Neural progenitor cell (in vitro differentiated cells): Measurements from ENCODE around the gene OR51G1. TPM values are rescaled to one million over a fixed set of nuclear protein-coding genes. Genes with fewer than 3 reads are reported as not detected.

ENCODE experiments used
- DNase-seq: peaks from one replicate; pipeline ENCODE4 v3.0.0-alpha.2; 2016; ENCODE audit warnings: low spot score
- H2AFZ ChIP-seq: fragments of 200-600 bp; sonication (generic); replicated peaks from 2 replicates; pipeline ENCODE4 v1.6.1; 2016; ENCODE audit warnings: antibody characterized with exemption
- H3F3A ChIP-seq: fragments of 200-600 bp; sonication (generic); 2 replicates; pipeline ENCODE4 v1.6.1; 2016; ENCODE audit warnings: antibody characterized with exemption, low read depth
- H3K27ac ChIP-seq: fragments of 200-600 bp; sonication (generic); 2 replicates; pipeline ENCODE4 v1.5.1; 2016; ENCODE audit warnings: mild to moderate bottlenecking
- H3K27me3 ChIP-seq: fragments of 200-600 bp; sonication (generic); 2 replicates; pipeline ENCODE4 v1.6.1; 2016; ENCODE audit warnings: mild to moderate bottlenecking, moderate library complexity
- H3K36me3 ChIP-seq: fragments of 200-600 bp; sonication (generic); 2 replicates; pipeline ENCODE4 v1.5.1; 2016
- H3K4me1 ChIP-seq: fragments of 200-600 bp; sonication (generic); 2 replicates; pipeline ENCODE4 v1.6.1; 2016; ENCODE audit warnings: mixed run types
- H3K4me2 ChIP-seq: fragments of 200-600 bp; sonication (generic); 2 replicates; pipeline ENCODE4 v1.6.1; 2016
- H3K4me3 ChIP-seq: fragments of 200-600 bp; sonication (generic); 2 replicates; pipeline ENCODE4 v1.5.1; 2016
- H3K79me2 ChIP-seq: fragments of 200-600 bp; sonication (generic); 2 replicates; pipeline ENCODE4 v1.6.1; 2016; ENCODE audit warnings: low read depth
- H3K9ac ChIP-seq: fragments of 200-600 bp; sonication (generic); 2 replicates; pipeline ENCODE4 v1.6.1; 2016
- H3K9me3 ChIP-seq: fragments of 200-600 bp; sonication (generic); 2 replicates; pipeline ENCODE4 v1.5.1; 2016; ENCODE audit warnings: low read depth
- H4K20me1 ChIP-seq: fragments of 200-600 bp; sonication (generic); 2 replicates; pipeline ENCODE4 v1.6.1; 2016; ENCODE audit warnings: low read depth
- H3K27ac Mint-ChIP-seq: 3 replicates; pipeline ENCODE4 v1.8.0; 2021; ENCODE audit warnings: mixed read lengths
- H3K27me3 Mint-ChIP-seq: 2 replicates; pipeline ENCODE4 v1.8.0; 2022; ENCODE audit warnings: low read depth, mild to moderate bottlenecking, inconsistent platforms, moderate library complexity, mixed read lengths; ENCODE audit not compliant: insufficient read depth
- H3K36me3 Mint-ChIP-seq: 3 replicates; pipeline ENCODE4 v1.8.0; 2021; ENCODE audit warnings: mixed read lengths
- H3K4me1 Mint-ChIP-seq: 3 replicates; pipeline ENCODE4 v1.8.0; 2021; ENCODE audit warnings: mixed read lengths
- H3K4me3 Mint-ChIP-seq: 3 replicates; pipeline ENCODE4 v1.8.0; 2021; ENCODE audit warnings: mild to moderate bottlenecking, moderate library complexity, mixed read lengths
- H3K9me3 Mint-ChIP-seq: 3 replicates; pipeline ENCODE4 v1.8.0; 2020; ENCODE audit warnings: mixed read lengths
- EZH2 ChIP-seq: fragments of 200-600 bp; sonication (generic); IDR thresholded peaks from 2 replicates; pipeline ENCODE4 v1.6.1; 2017; ENCODE audit warnings: antibody characterized with exemption, mild to moderate bottlenecking, moderate library complexity
- EZH2phosphoT487 ChIP-seq: fragments of 200-600 bp; sonication (generic); IDR thresholded peaks from 2 replicates; pipeline ENCODE4 v1.6.1; 2017; ENCODE audit warnings: antibody characterized with exemption
- total RNA-seq: library from RNA; depleted of rRNA; stranded (reverse); fragments of >200 nt; gene quantifications from 2 replicates; pipeline ENCODE4 v1.2.3, GENCODE V29; 2015; ENCODE audit warnings: low replicate concordance
- TF ChIP-seq, protein P1 (sequence below): fragments of 200-600 bp; sonication (generic); IDR thresholded peaks from 2 replicates; pipeline ENCODE4 v1.5.1; 2017; ENCODE audit warnings: antibody characterized with exemption, mild to moderate bottlenecking

Gene OR51G1
- total RNA-seq, 1 donor from 2014 or later = not detected

DNA sequence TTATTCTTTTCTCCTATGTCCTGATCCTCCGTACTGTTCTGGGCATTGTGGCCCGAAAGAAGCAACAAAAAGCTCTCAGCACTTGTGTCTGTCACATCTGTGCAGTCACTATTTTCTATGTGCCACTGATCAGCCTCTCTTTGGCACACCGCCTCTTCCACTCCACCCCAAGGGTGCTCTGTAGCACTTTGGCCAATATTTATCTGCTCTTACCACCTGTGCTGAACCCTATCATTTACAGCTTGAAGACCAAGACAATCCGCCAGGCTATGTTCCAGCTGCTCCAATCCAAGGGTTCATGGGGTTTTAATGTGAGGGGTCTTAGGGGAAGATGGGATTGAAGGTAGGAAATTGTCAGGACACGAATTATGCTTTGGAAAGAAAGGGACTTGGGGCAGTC lies 41.6 kb downstream of the OR51G1 start:
- H3K9ac ChIP-seq = no peak overlapping the region
- no peaks in the 10 kb centered on the region for H3F3A ChIP-seq
- H4K20me1 ChIP-seq = no peaks in the 10 kb centered on the region
- no peaks in the 10 kb centered on the region for H3K36me3 Mint-ChIP-seq
- H3K27me3 ChIP-seq = no peaks in the 10 kb centered on the region
- TF ChIP-seq, protein P1, sequence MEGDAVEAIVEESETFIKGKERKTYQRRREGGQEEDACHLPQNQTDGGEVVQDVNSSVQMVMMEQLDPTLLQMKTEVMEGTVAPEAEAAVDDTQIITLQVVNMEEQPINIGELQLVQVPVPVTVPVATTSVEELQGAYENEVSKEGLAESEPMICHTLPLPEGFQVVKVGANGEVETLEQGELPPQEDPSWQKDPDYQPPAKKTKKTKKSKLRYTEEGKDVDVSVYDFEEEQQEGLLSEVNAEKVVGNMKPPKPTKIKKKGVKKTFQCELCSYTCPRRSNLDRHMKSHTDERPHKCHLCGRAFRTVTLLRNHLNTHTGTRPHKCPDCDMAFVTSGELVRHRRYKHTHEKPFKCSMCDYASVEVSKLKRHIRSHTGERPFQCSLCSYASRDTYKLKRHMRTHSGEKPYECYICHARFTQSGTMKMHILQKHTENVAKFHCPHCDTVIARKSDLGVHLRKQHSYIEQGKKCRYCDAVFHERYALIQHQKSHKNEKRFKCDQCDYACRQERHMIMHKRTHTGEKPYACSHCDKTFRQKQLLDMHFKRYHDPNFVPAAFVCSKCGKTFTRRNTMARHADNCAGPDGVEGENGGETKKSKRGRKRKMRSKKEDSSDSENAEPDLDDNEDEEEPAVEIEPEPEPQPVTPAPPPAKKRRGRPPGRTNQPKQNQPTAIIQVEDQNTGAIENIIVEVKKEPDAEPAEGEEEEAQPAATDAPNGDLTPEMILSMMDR = no peak
- TF ChIP-seq EZH2 (no peak), EZH2phosphoT487 (no peak)
- peaks cover 2% of the 10 kb centered on the region for H3K36me3 ChIP-seq
- H3K4me2 ChIP-seq = no peak overlapping the region
- H3K4me3 Mint-ChIP-seq = no peak overlapping the region
- no peak overlapping the region for H3K27ac ChIP-seq
- no peaks in the 10 kb centered on the region for H3K79me2 ChIP-seq
- H3K9me3 ChIP-seq = no peaks in the 10 kb centered on the region
- H3K4me1 ChIP-seq = no peaks in the 10 kb centered on the region
- no peak overlapping the region for H3K27ac Mint-ChIP-seq
- DNase-seq = no peak
- no peaks in the 10 kb centered on the region for H3K27me3 Mint-ChIP-seq
- no peak overlapping the region for H2AFZ ChIP-seq
- no peak overlapping the region for H3K4me3 ChIP-seq
- peaks cover 10% of the 10 kb centered on the region for H3K4me1 Mint-ChIP-seq
- H3K9me3 Mint-ChIP-seq = no peaks in the 10 kb centered on the region

DNA sequence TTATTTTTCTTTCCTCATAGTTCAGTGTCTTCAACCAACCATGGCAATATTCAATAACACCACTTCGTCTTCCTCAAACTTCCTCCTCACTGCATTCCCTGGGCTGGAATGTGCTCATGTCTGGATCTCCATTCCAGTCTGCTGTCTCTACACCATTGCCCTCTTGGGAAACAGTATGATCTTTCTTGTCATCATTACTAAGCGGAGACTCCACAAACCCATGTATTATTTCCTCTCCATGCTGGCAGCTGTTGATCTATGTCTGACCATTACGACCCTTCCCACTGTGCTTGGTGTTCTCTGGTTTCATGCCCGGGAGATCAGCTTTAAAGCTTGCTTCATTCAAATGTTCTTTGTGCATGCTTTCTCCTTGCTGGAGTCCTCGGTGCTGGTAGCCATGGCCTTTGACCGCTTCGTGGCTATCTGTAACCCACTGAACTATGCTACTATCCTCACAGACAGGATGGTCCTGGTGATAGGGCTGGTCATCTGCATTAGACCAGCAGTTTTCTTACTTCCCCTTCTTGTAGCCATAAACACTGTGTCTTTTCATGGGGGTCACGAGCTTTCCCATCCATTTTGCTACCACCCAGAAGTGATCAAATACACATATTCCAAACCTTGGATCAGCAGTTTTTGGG lies 42.2 kb downstream of the OR51G1 start, which contains the start of gene OR51T1:
OR51T1 (plus strand) TSS at position 41 of the 641 bp plus-strand sequence; CDS start at position 41, 0 bp downstream.
- H3K27me3 ChIP-seq = no peaks in the 10 kb centered on the region
- no peaks in the 10 kb centered on the region for H3K9me3 ChIP-seq
- TF ChIP-seq, protein P1 = no peak
- TF ChIP-seq EZH2phosphoT487 (no peak), EZH2 (no peak)
- Mint-ChIP-seq H3K9me3 (no peaks in the 10 kb centered on the region), H3K27ac (no peak within 1 kb of the TSS), H3K4me1 (peaks cover 10% of the 10 kb centered on the region), H3K27me3 (peaks cover 3% of the 10 kb centered on the region), H3K36me3 (no peaks in the 10 kb centered on the region), H3K4me3 (no peak within 1 kb of the TSS)
- H3K4me1 ChIP-seq = no peaks in the 10 kb centered on the region
- H4K20me1 ChIP-seq = no peaks in the 10 kb centered on the region
- no peak within 1 kb of the TSS for H3K9ac ChIP-seq
- no peak within 1 kb of the TSS for H3K4me2 ChIP-seq
- no peaks in the 10 kb centered on the region for H3K79me2 ChIP-seq
- peaks cover 2% of the 10 kb centered on the region for H3K36me3 ChIP-seq
- H3K27ac ChIP-seq = no peak within 1 kb of the TSS
- H3F3A ChIP-seq = no peaks in the 10 kb centered on the region
- no peak for DNase-seq
- H2AFZ ChIP-seq = no peak within 1 kb of the TSS
- H3K4me3 ChIP-seq = no peak within 1 kb of the TSS

DNA sequence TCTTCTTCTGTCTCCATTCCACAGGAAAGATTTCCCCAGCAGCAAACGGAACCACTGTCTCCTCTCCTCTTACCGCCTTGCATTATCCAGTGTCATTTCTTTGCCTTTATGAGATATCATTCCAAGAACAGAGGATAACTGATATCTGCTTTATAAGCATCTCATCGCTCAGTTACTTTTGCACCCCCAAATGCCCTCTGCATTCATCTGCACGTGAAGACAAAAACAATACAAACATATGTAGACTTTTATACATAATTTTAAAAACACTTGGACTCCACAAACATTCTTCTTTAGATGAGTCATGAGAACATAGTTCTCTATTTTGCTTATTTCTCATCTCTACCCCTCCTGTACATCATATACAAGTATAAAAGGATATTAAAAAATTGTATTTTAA lies 43.0 kb downstream of the OR51G1 start:
- Histone ChIP-seq H3F3A (no peaks in the 10 kb centered on the region), H3K4me2 (no peak overlapping the region), H3K4me3 (no peak overlapping the region), H3K9ac (no peak overlapping the region), H3K36me3 (peaks cover 2% of the 10 kb centered on the region), H3K27me3 (no peaks in the 10 kb centered on the region), H4K20me1 (no peaks in the 10 kb centered on the region), H3K4me1 (no peaks in the 10 kb centered on the region), H2AFZ (no peak overlapping the region), H3K27ac (no peak overlapping the region), H3K79me2 (no peaks in the 10 kb centered on the region), H3K9me3 (no peaks in the 10 kb centered on the region)
- TF ChIP-seq EZH2phosphoT487 (no peak), EZH2 (no peak)
- TF ChIP-seq, protein P1 = no peak
- no peak for DNase-seq
- H3K27me3 Mint-ChIP-seq = peaks cover 4% of the 10 kb centered on the region
- H3K4me1 Mint-ChIP-seq = peaks cover 10% of the 10 kb centered on the region
- no peaks in the 10 kb centered on the region for H3K36me3 Mint-ChIP-seq
- H3K27ac Mint-ChIP-seq = no peak overlapping the region
- H3K9me3 Mint-ChIP-seq = no peaks in the 10 kb centered on the region
- no peak overlapping the region for H3K4me3 Mint-ChIP-seq

Other genes starting within 250 kb of the OR51G1 start
- not detected in 2 replicates for gene OR51E2, start 226.5 kb downstream of the OR51G1 start, total RNA-seq
- gene MMP26, start 219.6 kb downstream of the OR51G1 start, total RNA-seq = not detected in 2 replicates
- gene OR51F1, start 154.4 kb downstream of the OR51G1 start, total RNA-seq = not detected in 2 replicates
- gene OR52R1, start 120.0 kb downstream of the OR51G1 start, total RNA-seq = not detected in 2 replicates
- not detected in 2 replicates for gene OR51F2, start 103.0 kb downstream of the OR51G1 start, total RNA-seq
- gene OR51S1, start 75.1 kb downstream of the OR51G1 start, total RNA-seq = not detected in 2 replicates
- gene OR51T1, start 42.4 kb downstream of the OR51G1 start, total RNA-seq = not detected in 2 replicates
- gene OR51A7, start 20.6 kb downstream of the OR51G1 start, total RNA-seq = not detected in 2 replicates
- gene OR51G2, start 5.0 kb downstream of the OR51G1 start, total RNA-seq = not detected in 2 replicates
- not detected in 2 replicates for gene OR51A4, start 23.3 kb upstream of the OR51G1 start, total RNA-seq
- not detected in 2 replicates for gene OR51A2, start 31.4 kb upstream of the OR51G1 start, total RNA-seq
- not detected in 2 replicates for gene OR51L1, start 70.5 kb upstream of the OR51G1 start, total RNA-seq
- gene OR52J3, start 122.2 kb upstream of the OR51G1 start, total RNA-seq = not detected in 2 replicates
- not detected in 2 replicates for gene OR52E2, start 135.3 kb upstream of the OR51G1 start, total RNA-seq
- not detected in 2 replicates for gene OR52E1, start 145.2 kb upstream of the OR51G1 start, total RNA-seq
- gene OR52A5, start 214.0 kb upstream of the OR51G1 start, total RNA-seq = not detected in 2 replicates
- gene OR52A1, start 230.4 kb upstream of the OR51G1 start, total RNA-seq = not detected in 2 replicates